GM18858 (cell line): ENCODE measurements around the gene GALNT10.

Experiments used
- ATAC-seq: cut with Tn5 transposase; IDR thresholded peaks from one replicate; pipeline ENCODE4 v1.9.1; 2021; ENCODE audit not compliant: unreplicated experiment

Gene GALNT10

DNA sequence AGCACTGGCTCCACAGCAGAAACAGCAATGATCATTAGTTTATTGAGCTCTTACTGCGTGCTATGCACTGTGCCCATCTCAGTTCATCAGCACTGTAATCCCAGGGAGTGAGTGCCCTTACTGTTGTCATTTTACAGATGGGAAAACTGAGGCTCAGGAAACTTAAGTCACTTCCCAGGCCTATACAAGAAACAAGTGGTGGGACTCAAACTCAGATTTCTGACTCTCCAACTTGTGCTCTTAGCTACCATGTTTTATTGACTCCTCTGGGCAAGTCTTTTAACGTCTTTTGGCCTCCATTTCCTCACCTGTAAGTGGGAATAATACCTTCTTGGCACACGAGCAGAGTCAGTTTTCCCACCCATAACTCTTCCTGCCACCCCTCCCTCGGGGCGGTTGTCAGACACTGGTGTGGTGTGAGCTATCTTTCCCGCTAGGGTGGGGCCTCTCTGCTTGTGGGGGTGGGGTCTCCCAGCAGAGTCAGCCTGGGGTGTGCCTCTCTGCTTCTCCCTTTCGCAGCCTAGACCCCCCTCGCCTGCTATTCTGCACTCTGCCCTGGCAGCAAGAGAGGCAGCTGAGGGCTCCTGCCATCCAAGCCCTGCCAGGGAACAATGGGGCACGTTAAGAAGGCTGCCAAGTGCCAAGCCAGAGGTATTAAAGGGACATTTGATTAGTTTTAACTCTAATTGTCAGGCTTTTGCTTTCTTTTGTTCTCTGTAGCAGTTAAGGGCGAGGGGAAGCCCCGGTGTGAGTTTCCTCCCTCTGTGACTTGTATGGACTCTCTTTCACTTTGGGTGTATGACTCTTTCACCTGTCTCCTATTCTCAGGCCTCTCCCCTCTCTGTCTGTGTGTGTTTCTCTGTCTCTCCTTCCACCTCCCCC is 12.1 kb downstream of the GALNT10 start:
- ATAC-seq: peak; percentile 96

GRCh38 chr5:154203798-154204578 is 13.5 kb downstream of the GALNT10 start:
- no peak for ATAC-seq

GRCh38 chr5:154205441-154206117 is 15.0 kb downstream of the GALNT10 start:
- no peak for ATAC-seq

DNA sequence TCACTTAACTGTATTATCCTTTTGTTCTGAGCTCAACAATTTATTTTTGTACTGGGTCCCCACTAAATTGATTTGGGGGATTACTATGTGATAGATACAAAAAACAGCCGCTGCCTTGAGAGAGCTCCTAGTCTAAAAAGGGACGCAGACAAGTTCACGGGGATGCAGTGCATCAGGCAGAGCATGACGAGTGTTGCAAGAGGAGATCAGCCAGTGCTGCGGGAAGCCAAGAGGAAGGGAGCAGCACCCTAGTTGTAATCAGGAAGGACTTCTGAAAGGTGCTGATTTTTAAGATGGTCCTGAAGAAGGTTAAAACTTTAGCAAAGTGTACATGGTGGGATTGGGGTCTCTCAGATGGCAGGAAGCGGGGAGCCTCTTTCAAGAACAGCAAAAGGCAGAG is 15.8 kb downstream of the GALNT10 start:
- ATAC-seq: no peak

- ATAC-seq: no peak
These were observed 16.7 kb downstream of the GALNT10 start for GRCh38 chr5:154207204-154207603.

DNA sequence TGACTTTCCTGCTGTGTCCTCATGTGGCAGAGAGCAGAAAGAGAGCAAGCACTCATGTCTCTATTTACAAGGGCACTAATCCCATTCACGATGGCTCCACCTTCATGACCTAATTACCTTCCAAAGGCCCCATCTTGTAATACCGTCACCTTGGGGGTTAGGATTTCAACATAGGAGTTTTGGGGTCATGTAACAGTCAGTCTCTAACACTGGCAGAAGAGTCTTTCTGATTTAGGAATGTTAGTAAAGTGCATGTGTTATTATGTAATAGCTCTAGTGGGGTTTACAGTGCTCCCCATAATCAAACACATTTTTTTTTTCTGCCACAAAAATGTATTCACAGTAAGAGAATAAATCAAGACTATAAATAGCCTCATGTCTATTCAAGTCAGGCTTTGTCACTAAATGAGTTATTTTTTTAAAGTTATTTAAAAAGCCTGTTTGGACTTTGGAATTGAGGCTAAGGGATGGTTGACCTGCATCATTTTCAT is 19.1 kb downstream of the GALNT10 start:
- ATAC-seq: no peak

DNA sequence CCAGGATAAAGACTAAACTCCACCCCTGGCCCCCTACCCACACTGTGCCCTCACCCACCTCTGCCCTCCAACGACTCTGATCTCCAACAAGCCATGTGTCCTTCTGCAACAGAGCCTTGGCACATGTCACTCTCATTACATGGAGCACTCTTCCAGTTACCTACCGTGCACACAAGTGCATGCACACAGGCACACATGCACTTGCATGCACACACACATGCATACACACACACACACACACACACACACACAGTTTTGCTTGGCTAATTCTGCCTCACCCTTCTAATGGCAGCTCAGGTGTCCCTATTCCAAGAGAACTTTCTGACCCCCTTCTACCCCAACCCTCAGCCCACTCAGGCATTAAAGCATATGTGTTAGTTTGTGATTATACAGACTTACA is 19.6 kb downstream of the GALNT10 start:
- no peak for ATAC-seq

GRCh38 chr5:154211641-154212390 is 21.3 kb downstream of the GALNT10 start:
- ATAC-seq: no peak

DNA sequence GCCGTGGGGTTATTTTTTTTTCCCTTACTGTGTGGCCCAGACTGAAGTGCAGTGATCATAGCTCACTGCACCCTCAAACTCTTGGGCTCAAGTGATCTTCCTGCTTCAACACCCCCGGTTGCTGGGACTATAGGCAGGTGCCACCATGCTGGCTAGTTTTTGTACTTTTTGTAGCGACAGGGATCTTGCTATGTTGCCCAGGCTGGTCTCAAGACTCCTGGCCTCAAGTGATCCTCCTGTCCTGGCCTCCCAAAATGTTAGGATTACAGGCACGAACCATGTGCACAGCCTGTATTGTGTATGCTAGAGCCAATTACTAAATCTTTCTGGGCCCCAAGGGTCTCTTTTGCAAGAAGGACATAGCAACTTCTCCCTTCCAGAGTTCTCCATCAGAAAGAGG is 23.1 kb downstream of the GALNT10 start:
- ATAC-seq: no peak

DNA sequence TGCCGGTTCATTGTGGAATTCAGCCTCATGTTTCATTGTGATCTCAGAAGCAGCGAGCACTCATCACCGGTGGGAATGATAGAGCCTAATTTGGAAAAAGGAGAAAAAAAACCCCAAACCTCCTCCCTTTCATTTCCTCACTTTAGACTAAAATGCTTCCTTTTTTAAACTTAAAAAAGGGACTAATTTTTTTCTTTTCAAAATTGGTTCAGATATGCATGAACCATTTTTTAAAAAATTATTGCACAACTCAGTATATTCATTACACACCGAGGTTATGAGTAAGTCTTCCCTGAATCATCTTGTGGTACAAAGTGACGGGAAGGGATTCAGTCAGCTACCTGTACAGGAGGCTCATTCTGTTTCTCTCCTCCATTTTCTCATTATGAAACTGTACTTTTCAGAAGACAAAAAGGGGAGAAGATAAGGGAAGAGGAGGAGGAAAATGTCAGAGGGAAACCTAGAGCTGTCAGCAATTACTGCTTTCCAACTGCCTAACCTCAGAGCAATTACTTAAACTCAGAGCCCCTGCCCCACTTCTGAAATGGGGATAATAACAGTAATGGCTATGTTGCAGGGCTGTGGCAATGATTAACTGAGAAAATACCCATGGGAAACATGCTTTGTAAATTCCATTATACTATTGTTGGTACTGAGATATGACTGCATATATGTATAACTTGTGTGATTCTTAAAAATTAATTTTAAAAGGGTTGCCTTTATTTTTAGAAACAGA is 24.0 kb downstream of the GALNT10 start:
- ATAC-seq: peak; percentile 80

- ATAC-seq: no peak
These were observed 25.2 kb downstream of the GALNT10 start for GRCh38 chr5:154215571-154216325.

GRCh38 chr5:154217462-154217861 is 26.9 kb downstream of the GALNT10 start:
- no peak for ATAC-seq

GRCh38 chr5:154218786-154219185 is 28.3 kb downstream of the GALNT10 start:
- ATAC-seq: no peak

GRCh38 chr5:154220625-154221024 is 30.1 kb downstream of the GALNT10 start:
- ATAC-seq: no peak

GRCh38 chr5:154221371-154221896 is 30.9 kb downstream of the GALNT10 start:
- ATAC-seq: peak; percentile 63

- ATAC-seq: no peak
These were observed 31.9 kb downstream of the GALNT10 start for GRCh38 chr5:154222414-154222813.

GRCh38 chr5:154223320-154223719 is 32.8 kb downstream of the GALNT10 start:
- ATAC-seq: no peak

GRCh38 chr5:154227090-154227489 is 36.6 kb downstream of the GALNT10 start:
- no peak for ATAC-seq

DNA sequence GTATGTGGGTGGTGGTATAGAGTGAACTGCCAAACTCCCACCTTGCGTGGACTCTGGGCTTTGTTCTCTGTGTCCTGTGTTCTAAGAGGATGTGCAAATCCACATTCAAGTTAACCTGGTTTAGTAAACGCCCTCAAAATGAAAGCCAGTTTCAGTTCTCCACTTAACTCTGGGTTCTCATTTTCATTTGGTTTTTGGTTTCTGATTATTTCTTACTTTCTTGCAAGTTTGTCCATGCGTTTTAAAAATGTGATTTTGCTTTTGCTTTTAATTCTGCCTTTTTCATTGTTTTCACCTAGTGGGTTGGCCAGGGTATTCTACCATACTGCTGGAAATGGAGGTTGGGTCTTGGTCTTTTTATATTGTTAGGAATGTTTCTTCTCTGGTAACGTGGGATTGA is 38.2 kb downstream of the GALNT10 start:
- peak; percentile 94 for ATAC-seq
